Psoas muscle (tissue), 8 donors: ENCODE measurements around the gene KSR1. TPM values are rescaled to one million over a fixed set of nuclear protein-coding genes. Genes with fewer than 3 reads are reported as not detected.

ENCODE experiments used
- ATAC-seq, 4 donors: fragments of 200-7000 bp; cut with Tn5 transposase; one replicate each; pipeline ENCODE4 v1.9.1; 2020; ENCODE audit warnings: moderate library complexity in 3 of 4, mild to moderate bottlenecking in 2 of 4
- DNase-seq, 2 donors: peaks; one replicate each; pipeline ENCODE4 v3.0.0-alpha.2; 2020
- H3K27ac ChIP-seq: fragments of 200-600 bp; one replicate; pipeline ENCODE4 v1.8.0; 2022
- H3K27me3 ChIP-seq, 3 donors: fragments of 200-600 bp in 1 of 3; one replicate each; pipeline versions ENCODE4 v1.6.1 to v1.8.0; 2013 to 2022; ENCODE audit warnings: low read length in 2 of 3, mild to moderate bottlenecking in 2 of 3, moderate library complexity in 1 of 3; ENCODE audit not compliant: insufficient read depth in 3 of 3
- H3K36me3 ChIP-seq, 2 donors: fragments of 200-600 bp in 1 of 2; one replicate each; pipeline versions ENCODE4 v1.6.1 to v1.8.0; 2013 to 2022; ENCODE audit warnings: low read depth in 1 of 2, mild to moderate bottlenecking in 1 of 2, moderate library complexity in 1 of 2; ENCODE audit not compliant: insufficient read depth in 1 of 2
- H3K4me1 ChIP-seq: fragments of 200-600 bp; one replicate; pipeline ENCODE4 v1.8.0; 2022
- H3K4me3 ChIP-seq: fragments of 200-600 bp; one replicate; pipeline ENCODE4 v1.8.0; 2022; ENCODE audit warnings: mild to moderate bottlenecking
- H3K9me3 ChIP-seq: fragments of 200-600 bp; one replicate; pipeline ENCODE4 v1.8.0; 2022
- WGBS, 3 donors: extraction: QIAGEN DNeasy Blood & Tissue Kit; methylation state at CpG; one replicate each; pipeline versions ENCODE4 v1.1.6 to v1.1.7; 2013; 5-methylcytosine and 5-hydroxymethylcytosine counted together
- intact Hi-C, 2 donors: fragments of 100-400 bp; cut with DNase I; formaldehyde crosslinking; loops; one replicate each; pipeline versions ENCODE4 v1.11.0 to v1.14.2; 2022
- polyA plus RNA-seq, 3 donors: library from polyadenylated mRNA; stranded (reverse); fragments of 200-250 nt; gene quantifications; one replicate each; pipeline ENCODE4 v1.2.3, GENCODE V29; 2013
- total RNA-seq, 4 donors: library from RNA; stranded (reverse); fragmentation: NEBNext Ultra II Directional in 2 of 4; extraction: Animal tissue kit (Norgen Biotek cat#: 25700) in 2 of 4; gene quantifications; one replicate each; pipeline versions ENCODE4 v1.2.1 to v1.2.4, GENCODE V29; 2021 to 2023
- TF ChIP-seq, protein P1 (sequence below): fragments of 200-600 bp; IDR thresholded peaks from one replicate; pipeline ENCODE4 v1.8.0; 2022; ENCODE audit warnings: antibody characterized with exemption
- donor health status: healthy with polysubstance abuse.
- donor health status: DM: no; HTN: no; CAD: no; lungs with moderate emphysema.
- donor health status: Bipolar disorder and iron deficiency.
- donor health status: healthy.
- donor health status: DM: yes; HTN: yes; CAD: no.
- donor health status: DM: no; HTN: no; CAD: no.
- donor health status: DM: no; HTN: no; CAD: no.
- donor health status: DM: yes; HTN: yes; CAD: no.

KSR1 gene
- total and polyA plus RNA-seq, 7 donors: 7.8 to 93.0 (median 46.5) TPM

DNA sequence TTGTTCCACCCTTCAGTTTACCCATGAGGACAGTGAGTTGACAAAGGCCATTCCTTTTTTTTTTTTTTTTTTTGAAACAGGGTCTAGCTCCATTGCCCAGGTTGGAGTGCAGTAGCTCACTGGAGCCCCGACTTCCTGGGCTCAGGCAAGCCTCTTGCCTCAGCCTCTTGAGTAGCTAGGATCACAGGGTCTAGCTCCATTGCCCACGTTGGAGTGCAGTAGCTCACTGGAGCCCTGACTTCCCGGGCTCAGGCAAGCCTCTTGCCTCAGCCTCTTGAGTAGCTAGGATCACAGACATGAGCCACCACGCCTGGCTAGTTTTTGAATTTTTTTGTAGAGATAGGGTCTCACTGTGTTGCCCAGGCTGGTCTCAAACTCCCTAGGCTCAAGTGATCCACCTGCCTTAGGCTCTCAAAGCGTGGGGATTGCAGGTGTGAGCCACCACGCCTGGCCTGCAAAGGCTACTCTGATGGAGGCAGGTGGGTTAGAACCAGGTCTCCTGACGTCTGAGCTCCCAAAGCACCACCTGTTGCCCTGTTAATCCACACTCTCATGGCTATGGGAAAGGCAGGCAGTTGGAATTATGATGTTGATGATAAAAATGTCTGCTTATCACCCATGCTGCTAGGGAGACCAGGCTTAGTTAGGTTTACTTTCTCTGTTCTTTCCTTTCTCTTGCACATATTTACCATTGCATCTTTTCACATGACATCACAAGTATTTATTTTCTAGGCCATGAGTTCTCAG lies 65.2 kb downstream of the KSR1 start:
- no peaks in the 10 kb centered on the region for H3K27me3 ChIP-seq
- DNase-seq: no peak
- no peaks in the 10 kb centered on the region for H3K36me3 ChIP-seq
- no peak for ATAC-seq
- no peak overlapping the region for H3K4me3 ChIP-seq
- no peaks in the 10 kb centered on the region for H3K9me3 ChIP-seq
- intact Hi-C loops: no loop called here
- WGBS, 3 donors: 89 to 97% (median 95%) methylated on average over 7 of the region's 7 CpGs
- TF ChIP-seq, protein P1, sequence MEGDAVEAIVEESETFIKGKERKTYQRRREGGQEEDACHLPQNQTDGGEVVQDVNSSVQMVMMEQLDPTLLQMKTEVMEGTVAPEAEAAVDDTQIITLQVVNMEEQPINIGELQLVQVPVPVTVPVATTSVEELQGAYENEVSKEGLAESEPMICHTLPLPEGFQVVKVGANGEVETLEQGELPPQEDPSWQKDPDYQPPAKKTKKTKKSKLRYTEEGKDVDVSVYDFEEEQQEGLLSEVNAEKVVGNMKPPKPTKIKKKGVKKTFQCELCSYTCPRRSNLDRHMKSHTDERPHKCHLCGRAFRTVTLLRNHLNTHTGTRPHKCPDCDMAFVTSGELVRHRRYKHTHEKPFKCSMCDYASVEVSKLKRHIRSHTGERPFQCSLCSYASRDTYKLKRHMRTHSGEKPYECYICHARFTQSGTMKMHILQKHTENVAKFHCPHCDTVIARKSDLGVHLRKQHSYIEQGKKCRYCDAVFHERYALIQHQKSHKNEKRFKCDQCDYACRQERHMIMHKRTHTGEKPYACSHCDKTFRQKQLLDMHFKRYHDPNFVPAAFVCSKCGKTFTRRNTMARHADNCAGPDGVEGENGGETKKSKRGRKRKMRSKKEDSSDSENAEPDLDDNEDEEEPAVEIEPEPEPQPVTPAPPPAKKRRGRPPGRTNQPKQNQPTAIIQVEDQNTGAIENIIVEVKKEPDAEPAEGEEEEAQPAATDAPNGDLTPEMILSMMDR: no peak
- peaks cover 4% of the 10 kb centered on the region for H3K4me1 ChIP-seq
- H3K27ac ChIP-seq: no peak overlapping the region

DNA sequence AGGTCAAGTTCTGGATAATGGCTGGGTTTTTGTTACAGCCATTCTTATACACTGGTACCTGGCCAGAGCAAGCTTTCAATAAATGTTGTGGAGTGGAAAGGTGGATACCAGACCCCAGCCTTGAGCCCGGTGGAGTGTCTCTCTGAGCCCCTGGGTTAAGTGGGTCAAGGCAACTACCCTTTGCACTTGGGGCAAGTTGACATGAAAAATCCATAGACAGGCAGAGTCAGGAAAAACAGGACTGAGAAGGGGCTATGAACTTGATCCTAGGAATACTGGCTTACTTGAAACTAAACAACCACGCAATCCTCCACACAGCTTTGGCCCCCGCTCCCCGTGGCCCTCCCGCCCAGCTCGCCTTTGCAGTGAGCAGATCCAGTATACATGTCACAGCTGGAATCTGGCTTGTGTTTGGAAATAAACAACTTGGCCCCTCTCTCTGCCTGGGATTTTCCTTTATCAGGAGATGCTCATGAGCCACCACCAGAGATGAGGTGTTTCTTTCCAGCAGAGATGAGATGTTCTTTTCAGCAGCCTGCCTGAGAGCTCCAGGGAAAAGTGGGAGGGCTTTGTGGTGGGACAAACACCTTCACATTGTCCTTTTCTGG lies 65.9 kb downstream of the KSR1 start:
- Histone ChIP-seq H3K4me1 (peaks cover 4% of the 10 kb centered on the region), H3K4me3 (no peak overlapping the region), H3K27ac (no peak overlapping the region), H3K27me3 (no peaks in the 10 kb centered on the region), H3K9me3 (no peaks in the 10 kb centered on the region), H3K36me3 (no peaks in the 10 kb centered on the region)
- intact Hi-C loops: no loop called here
- TF ChIP-seq, protein P1: no peak
- ATAC-seq (no peak), DNase-seq (no peak)
- WGBS, 3 donors: 89 to 97% (median 96%) methylated on average over 6 of the region's 6 CpGs

DNA sequence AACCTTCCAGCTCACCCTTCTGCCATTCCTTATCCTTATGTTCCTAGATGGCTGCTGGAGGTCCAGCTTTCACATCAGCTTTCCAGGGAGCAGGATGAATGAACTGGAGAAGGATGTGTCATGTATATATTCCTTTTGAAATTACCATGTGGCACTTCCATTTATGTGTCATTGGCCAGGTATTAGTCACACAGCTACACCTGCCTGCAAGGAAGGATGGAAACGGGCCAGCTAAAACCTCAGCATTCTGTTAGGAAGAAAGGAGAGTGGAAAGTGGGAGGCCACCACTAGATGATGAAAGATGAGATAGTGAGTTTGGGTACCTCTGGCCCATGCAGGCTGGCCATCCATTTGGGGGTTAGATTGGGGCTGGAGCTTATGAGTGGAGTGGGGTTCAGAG lies 67.5 kb downstream of the KSR1 start:
- H3K9me3 ChIP-seq: no peaks in the 10 kb centered on the region
- H3K4me3 ChIP-seq: no peak overlapping the region
- WGBS, 3 donors: 94 to 100% (median 96%) methylated on average over 1 of the region's 1 CpG
- ATAC-seq: no peak
- no peak for DNase-seq
- TF ChIP-seq, protein P1: no peak
- no peaks in the 10 kb centered on the region for H3K36me3 ChIP-seq
- intact Hi-C loops: no loop called here
- no peaks in the 10 kb centered on the region for H3K27me3 ChIP-seq
- H3K4me1 ChIP-seq: peaks cover 4% of the 10 kb centered on the region
- no peak overlapping the region for H3K27ac ChIP-seq

DNA sequence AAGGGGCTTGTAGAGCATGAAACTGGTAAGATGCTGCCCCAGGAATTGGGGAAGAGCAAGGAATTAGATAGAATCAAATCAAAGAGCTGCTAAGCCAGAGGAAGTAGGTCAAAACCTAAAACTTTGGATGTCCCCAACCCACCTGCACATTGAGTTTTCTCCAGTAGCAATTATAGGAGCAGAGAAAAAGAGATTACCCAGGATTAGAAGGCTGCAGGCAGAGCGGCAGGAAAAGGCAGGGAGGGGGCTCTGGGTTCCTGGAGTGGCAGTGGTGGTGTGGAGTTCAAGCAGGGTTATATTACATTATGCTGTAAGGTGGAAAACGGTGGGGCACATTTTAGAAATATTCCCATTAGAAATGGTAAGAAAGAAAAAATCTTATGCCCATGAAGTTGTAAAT lies 68.3 kb downstream of the KSR1 start:
- WGBS, 3 donors: 56 to 75% (median 64%) methylated on average over 2 of the region's 2 CpGs
- Histone ChIP-seq H3K27ac (no peak overlapping the region), H3K27me3 (no peaks in the 10 kb centered on the region), H3K9me3 (no peaks in the 10 kb centered on the region), H3K4me1 (peaks cover 4% of the 10 kb centered on the region), H3K4me3 (no peak overlapping the region), H3K36me3 (no peaks in the 10 kb centered on the region)
- DNase-seq (no peak), ATAC-seq (no peak)
- TF ChIP-seq, protein P1: no peak
- intact Hi-C loops: no loop called here
